Stimulated activated CD4-positive, alpha-beta T cell treated with anti-CD3 and anti-CD28 coated beads, Interleukin-4, amount 100 ng/mL, for 48 hours (primary cell): ENCODE measurements around the gene C18orf32.
"Not testable (repeated sequence)": the region's sequence is repeated elsewhere in the genome, so short reads cannot be mapped to it uniquely, and the experiment has no call there.

ENCODE experiments used
- DNase-seq, 2 donors: peaks; one replicate each; pipeline ENCODE4 v3.0.0-alpha.2; 2020; ENCODE audit warnings: low read depth in 2 of 2

C18orf32 gene

GRCh38 chr18:49500201-49500921, 13.3 kb upstream of the C18orf32 start:
- DNase-seq = no peak

DNA sequence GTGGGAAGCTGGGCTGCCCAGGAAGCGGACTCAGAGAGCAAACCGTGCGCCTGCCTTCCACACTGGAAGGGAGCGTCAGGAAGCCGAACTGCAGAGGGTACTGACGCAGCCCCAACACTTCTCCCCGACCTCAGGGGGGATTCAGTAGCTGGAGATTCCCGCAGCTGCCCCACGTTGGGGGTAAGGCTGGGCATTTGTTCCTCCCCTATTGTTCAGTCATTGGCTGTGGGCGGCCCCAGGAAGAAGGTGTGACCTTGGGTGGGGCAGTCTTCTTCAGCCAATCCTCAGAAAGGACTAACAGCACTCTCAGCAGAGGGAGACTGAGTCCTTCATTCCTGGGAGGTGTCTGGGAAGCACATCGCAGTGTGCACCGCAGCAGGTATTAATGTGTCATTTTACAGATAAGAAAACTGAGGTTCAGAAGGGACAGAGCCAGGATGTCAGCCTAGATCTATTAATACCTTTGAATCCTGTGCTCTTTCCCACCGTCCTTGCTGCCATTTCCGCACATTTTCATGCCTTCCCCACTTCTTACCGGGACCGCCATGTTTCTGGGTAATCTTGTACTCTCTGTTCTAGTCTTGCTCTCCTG, 12.1 kb upstream of the C18orf32 start:
- no peak for DNase-seq

DNA sequence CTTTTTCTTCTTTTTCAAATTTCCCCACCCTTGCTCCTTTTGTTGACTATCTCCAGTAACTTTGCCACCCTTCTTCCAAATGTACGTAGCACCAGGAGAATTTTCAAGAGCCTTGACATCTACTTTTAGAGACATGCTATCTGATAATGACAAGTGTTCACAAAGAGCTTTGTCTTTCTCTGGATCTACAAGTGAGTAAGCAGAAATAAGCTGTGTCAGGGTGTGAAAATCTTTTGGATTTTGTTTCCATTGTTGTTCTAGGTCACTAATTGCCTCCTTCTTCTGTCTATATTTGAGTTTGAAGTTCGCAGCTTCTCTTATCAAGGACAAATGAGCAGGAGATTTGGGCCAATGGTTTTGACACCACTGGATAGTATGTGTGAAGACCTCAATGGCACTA, 8.4 kb upstream of the C18orf32 start:
- no peak for DNase-seq

- DNase-seq = no peak
Observed at GRCh38 chr18:49495076-49495475, 8.0 kb upstream of the C18orf32 start.

DNA sequence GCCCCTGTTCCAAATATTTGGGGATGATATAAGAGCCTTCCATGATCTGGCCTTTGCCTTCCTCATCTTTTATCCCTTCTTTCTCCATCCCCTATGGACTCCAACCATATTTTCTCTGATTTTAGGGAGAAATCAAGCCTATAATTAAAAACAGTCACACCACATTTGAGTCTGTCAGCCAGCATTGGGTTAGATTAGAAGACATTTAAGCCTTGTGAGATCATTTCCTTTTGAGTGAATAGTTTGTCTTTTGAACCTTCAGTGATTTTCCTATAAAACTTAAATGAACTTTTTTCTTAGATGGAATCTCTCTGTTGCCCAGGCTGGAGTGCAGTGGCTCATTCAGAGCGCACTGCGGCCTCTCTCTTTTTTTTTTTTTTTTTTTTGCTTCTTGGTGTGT, 7.6 kb upstream of the C18orf32 start:
- no peak for DNase-seq

- DNase-seq = no peak
Observed at GRCh38 chr18:49492694-49493033, 5.6 kb upstream of the C18orf32 start.

DNA sequence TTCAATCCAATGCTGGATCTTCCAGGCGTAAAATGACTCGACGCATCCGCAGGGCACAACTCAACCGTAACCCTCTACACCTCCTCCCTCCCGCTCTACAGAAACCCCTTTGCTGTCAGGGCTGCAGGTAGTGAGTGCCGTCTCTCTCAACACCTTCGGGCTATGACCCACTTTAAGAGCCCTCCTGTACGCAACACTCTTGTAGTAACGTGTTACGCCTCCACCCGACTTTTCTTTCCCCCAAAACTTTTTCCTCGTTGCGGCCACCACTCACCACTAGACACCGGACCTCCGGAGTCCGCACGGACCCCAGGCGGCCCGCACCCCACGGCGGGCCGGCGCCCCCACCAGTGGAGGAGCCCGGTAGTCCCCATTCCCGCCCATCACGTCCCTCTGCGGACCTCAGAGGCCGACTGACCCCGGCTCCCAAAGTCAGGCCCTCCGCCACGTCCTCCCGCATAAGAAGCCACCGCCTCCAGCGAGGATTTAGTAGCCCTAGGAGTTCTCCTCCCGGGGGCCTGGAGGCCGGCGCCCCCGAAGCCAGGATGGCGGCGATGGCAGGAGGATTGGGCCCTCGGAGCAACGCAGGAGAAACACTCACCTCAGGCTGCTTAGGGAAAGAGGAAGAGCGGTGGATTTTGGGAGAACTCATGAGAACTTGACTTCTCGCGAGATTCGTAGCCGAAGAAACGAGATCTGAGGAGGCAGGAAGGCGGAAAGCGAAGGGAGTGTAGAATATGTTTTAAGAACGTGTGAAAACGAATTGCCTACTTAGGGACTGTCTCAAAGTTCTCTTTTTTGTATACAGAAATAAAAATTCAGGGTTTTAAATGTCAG, 5.0 kb upstream of the C18orf32 start, which contains the start of gene RPL17:
TSS of gene RPL17 (minus strand) at position 609 of the 837 bp plus-strand sequence.
- DNase-seq = peak; percentile 68 to 74

DNA sequence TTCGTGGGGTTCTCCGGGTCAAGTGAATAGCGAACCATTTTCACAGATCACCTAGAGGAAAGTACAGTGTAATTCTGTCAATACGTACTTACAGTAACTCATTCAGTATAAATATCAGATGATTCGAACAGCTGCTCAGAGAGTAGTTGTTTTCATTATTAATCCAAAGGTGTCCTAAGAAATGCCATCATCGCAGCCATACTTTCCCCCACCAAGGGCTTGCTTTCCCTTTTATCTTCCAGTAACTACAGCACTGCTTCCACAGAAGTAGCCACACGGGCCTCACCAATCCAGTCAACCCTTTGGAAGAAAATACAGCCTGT, 4.5 kb upstream of the C18orf32 start:
- no peak for DNase-seq

- no peak for DNase-seq
Observed at GRCh38 chr18:49490246-49490762, 3.3 kb upstream of the C18orf32 start.

DNA sequence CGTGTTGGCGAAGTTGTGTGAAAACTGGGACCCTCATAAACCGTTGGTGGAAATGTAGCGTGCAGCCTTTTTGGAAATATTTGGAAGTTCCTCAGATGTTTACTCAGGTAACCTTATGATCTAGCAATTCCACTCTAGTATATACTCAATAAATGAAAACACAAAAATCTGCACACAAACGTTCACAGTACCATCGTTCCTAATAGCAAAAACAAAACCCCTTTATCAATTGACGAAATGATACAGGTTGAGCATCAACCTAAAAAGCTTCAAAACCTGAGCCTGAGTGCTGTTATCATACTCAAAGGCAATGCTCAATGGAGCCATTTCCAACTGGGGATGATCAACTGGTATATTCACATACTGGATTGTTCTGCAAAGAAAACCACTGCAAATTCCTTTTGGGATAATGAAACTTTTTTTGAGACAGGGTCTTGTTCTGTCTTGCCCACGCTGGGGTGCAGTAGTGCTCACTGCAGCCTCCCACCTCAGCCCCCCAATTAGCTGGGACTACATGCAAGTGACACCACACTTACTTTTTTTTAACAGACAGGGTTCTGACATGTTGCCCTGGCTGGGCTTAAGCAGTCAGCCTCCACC, 777 bp upstream of the C18orf32 start:
- no peak for DNase-seq

- DNase-seq = no peak
Observed at GRCh38 chr18:49486606-49486952, 455 bp downstream of the C18orf32 start.

DNA sequence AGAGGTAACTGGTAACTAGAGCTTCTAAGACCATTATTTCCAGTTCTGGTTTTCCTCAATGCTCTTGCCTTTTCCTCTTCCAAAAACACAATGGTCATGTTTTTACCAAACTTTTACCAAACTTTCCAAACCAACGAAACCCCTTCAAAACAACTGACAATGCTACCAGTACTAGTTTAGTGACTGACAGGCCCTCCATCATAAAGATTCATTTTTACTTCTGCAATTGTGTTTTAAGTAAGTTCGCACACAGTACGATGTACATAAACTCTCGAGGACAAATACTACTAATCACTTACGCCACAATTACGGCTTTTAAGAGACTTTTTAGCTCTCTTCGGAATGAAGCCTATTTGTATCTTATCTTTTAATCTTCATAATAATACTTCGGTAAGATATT, 900 bp downstream of the C18orf32 start:
- DNase-seq = no peak

GRCh38 chr18:49483198-49483597, 3.8 kb downstream of the C18orf32 start:
- DNase-seq = no peak

- no peak for DNase-seq
Observed at GRCh38 chr18:49481907-49482306, 5.1 kb downstream of the C18orf32 start.

DNA sequence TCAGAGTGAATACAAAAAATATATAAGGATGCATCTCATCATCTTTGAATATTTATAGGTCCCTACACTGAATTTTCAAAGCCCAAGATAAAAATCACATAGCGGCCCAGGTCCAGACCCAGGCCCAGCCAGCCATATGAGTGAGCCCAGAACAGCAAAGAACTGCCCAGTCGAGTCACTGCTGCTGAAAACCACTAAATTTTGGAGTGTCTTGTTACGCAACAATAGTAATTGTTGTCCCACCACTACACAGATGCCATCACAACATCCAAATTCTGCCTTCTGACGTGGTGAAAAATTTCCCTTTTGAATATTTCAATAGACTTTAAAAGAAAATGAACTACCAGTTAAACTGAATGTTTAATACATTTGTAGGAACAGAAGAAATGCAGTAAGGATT, 5.7 kb downstream of the C18orf32 start:
- no peak for DNase-seq

GRCh38 chr18:49479381-49480137, 7.5 kb downstream of the C18orf32 start:
- no peak for DNase-seq

- no peak for DNase-seq
Observed at GRCh38 chr18:49476664-49477411, 10.2 kb downstream of the C18orf32 start.

GRCh38 chr18:49474935-49475334, 12.1 kb downstream of the C18orf32 start:
- not testable (repeated sequence) for DNase-seq

- no peak for DNase-seq
Observed at GRCh38 chr18:49473721-49474120, 13.3 kb downstream of the C18orf32 start.

DNA sequence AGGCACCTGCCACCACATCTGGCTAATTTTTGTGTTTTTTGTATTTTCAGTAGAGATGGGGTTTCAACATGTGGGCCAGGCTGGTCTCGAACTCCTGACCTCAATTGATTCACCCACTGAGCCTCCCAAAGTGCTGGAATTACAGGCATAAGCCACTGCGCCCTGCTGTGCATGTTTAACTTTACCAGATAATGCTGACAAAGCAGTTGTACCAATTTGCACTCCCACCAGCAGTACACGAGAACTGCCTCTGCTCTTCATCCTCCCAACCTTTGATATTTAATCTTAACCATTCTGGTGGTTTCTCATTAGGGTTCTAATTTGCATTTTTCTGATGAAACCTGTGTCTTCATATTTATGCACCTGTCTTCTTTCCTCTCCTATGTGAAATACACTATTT, 14.6 kb downstream of the C18orf32 start:
- no peak for DNase-seq

DNA sequence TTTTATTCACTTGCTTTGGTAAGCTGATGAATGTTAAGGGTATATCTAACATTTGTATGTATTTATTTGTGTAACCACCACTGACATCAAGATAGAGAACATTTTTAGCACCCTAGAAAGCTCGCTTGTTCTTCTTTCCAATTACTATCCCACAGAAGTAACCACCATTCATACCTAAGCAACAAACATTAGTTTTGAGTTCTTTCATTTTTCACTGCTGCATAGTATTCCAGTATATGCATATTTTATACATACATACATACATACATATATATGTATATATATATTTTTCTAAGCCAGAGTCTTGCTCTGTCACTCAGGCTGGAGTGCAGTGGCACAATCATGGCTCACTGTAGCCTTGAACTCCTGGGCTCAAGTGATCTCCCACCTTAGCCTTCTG, 15.5 kb downstream of the C18orf32 start:
- DNase-seq = no peak
